NCI-H1105 (cell line): ENCODE data around the gene TEAD1.

Experiments used
- DNase-seq: peaks from one replicate; lab custom pipeline; 2025; lab: John Stamatoyannopoulos, UW

TEAD1 gene

DNA sequence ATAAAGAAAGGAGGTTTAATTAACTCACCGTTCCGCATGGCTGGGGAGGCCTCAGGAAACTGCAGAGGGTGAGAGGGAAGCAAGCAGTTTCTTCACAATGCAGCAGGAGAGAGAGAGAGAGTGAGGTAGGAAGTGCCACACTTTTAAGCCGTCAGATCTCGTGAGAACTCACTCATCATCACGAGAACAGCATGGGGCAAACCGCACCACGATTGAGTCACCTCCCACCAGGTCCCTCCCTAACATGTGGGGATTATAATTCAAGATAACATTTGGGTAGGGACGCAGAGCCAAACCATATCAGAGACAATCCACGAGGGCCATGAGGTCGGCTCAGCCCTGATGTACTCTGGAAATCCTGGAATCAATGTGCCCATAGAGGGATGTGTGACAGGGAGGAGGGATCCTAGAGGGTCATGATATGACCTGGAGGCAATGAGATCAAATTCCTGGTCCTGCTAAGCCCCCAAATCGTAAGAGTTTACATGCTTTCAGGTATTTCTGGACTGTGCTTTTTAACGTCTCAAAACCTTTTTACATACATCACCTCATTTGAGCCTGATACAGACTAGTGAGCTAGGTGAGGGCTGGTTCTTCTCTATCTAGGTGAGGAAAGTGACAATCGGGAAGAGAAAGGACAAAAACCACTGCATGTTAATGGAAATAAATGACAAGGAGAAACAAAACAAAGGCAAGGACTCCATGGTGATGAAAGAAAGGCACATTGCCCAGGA lies 315.4 kb downstream of the TEAD1 start:
- peak; percentile 41 for DNase-seq

DNA sequence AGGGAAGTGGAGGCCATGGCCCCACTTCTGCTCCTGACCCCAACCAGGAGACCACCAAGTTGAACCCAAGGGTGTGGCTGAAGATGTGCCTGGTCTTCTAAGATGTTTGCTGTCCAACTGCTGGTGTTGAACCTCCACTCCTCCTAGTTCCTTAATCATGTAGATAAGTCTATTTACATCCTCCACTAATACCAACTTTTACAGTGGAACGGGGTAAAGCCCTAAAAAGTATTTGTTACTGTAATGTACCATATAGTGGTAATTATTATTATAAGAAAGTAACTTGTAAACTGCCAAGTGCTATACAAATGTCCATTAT lies 315.9 kb downstream of the TEAD1 start:
- DNase-seq, result no peak

DNA sequence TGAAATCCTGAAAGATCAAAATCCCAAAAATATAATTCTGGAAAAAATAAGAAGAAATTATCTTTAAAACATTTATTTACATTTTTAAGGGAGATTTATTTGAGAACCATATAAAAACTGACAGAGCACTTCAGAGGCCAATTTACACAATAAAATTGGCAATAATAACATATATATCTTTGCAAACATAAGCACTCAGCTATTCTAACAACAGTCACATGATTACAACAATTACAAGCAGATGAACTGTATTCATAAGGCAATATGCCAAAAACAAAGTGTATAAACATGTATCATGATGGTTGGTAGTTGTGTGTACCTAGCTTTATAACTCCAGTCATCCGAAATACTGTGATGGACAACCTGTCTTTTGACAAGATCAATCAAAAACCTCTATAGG lies 317.2 kb downstream of the TEAD1 start:
- no peak for DNase-seq

DNA sequence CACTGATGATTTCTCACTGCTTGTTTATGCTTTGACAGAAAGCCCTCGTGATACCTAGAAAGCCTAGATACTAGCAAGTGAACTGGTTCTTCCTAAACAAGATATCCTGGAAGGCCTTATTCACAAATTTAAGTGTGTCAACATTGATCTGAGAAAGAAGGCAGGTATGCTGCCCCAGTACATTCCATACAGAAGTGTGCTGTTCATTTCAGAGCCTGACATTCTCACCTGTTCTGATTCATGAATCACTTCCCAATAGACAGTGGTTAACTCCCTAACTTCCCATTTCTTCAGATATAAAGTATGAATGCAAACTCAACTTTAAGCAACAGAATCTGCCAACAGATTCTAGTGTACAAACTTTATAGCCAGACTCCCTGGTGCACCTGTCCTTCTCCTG lies 319.4 kb downstream of the TEAD1 start:
- DNase-seq, result no peak
